GM12878 (cell line): ENCODE data around the gene ZNF768. TPM values are rescaled to one million over a fixed set of nuclear protein-coding genes. Genes with fewer than 3 reads are reported as not detected.

Source experiments
- ATAC-seq: fragments of 200-7000 bp; cut with Tn5 transposase; 3 replicates; pipeline ENCODE4 v1.9.1; 2020; ENCODE audit warnings: mild to moderate bottlenecking, moderate library complexity
- BruUV-seq: library from RNA; stranded (reverse); fragments of 400-500 nt; replicated peaks from 2 replicates; lab custom pipeline; 2021; lab: Mats Ljungman, UMichigan
- CTCF ChIA-PET: fragments of 300-600 bp; sonication (Branson Sonifier 250); formaldehyde crosslinking; extraction: SDS; loops from one replicate; lab custom pipeline; 2021; ENCODE audit warnings: inconsistent platforms; lab: Yijun Ruan, JAX
- POLR2A ChIA-PET: fragments of 350-600 bp; formaldehyde crosslinking; extraction: SDS; loops from one replicate; lab custom pipeline; 2021; ENCODE audit warnings: inconsistent platforms; lab: Charles Lee
- RAD21 ChIA-PET: fragments of 300-600 bp; sonication (Branson Sonifier 250); formaldehyde crosslinking; loops from one replicate; lab custom pipeline; 2023; ENCODE audit warnings: antibody characterized with exemption; ENCODE audit not compliant: unreplicated experiment; lab: Charles Lee
- SMC1A ChIA-PET: fragments of 300-600 bp; sonication (Branson Sonifier 250); formaldehyde crosslinking; loops from one replicate; lab custom pipeline; 2023; ENCODE audit not compliant: unreplicated experiment, uncharacterized antibody; lab: Charles Lee
- DNase-seq: peaks from one replicate; pipeline ENCODE4 v3.0.0-alpha.2; 2011; ENCODE audit warnings: low read depth, low spot score
- FAIRE-seq: peaks from 3 replicates; lab custom pipeline; 2011; peaks lifted over from hg19 to GRCh38; lab: Jason Lieb, UNC
- H2AFZ ChIP-seq: 2 replicates; pipeline ENCODE4 v1.6.0; 2011; ENCODE audit warnings: low read depth, low read length, control low read depth; ENCODE audit not compliant: control insufficient read depth
- H3K27ac ChIP-seq: 2 replicates; pipeline ENCODE4 v1.5.1; 2011; ENCODE audit warnings: control low read depth; ENCODE audit not compliant: control insufficient read depth, insufficient read depth
- H3K27me3 ChIP-seq, 2 experiments: replicated peaks in 1 of 2; 2 replicates each; pipeline versions ENCODE4 v1.6.0 to v1.6.1; 2011; ENCODE audit warnings: low read length in 1 of 2; ENCODE audit not compliant: control insufficient read depth in 2 of 2, insufficient read depth in 2 of 2
- H3K36me3 ChIP-seq, 2 experiments: 2 replicates each; pipeline ENCODE4 v1.5.1; 2011; ENCODE audit warnings: low read length in 1 of 2; ENCODE audit not compliant: control insufficient read depth in 2 of 2, insufficient read depth in 2 of 2
- H3K4me1 ChIP-seq: 2 replicates; pipeline ENCODE4 v1.6.1; 2011; ENCODE audit warnings: mild to moderate bottlenecking, low read length, moderate library complexity, mixed read lengths; ENCODE audit not compliant: control insufficient read depth, insufficient read depth
- H3K4me2 ChIP-seq: 2 replicates; pipeline ENCODE4 v1.6.0; 2011; ENCODE audit warnings: control low read depth; ENCODE audit not compliant: control insufficient read depth, insufficient read depth
- H3K4me3 ChIP-seq: fragments of 200-600 bp; sonication (generic); 2 replicates; pipeline ENCODE4 v1.5.1; 2016
- H3K79me2 ChIP-seq: 2 replicates; pipeline ENCODE4 v1.6.0; 2011; ENCODE audit warnings: low read length; ENCODE audit not compliant: control insufficient read depth, insufficient read depth
- H3K9ac ChIP-seq: 2 replicates; pipeline ENCODE4 v1.8.0; 2011; ENCODE audit warnings: low read length, control low read depth, mixed read lengths; ENCODE audit not compliant: control insufficient read depth, insufficient read depth
- H3K9me3 ChIP-seq: replicated peaks from 3 replicates; pipeline ENCODE4 v1.5.1; 2011; ENCODE audit warnings: mild to moderate bottlenecking, low read length; ENCODE audit not compliant: control insufficient read depth, insufficient read depth
- H4K20me1 ChIP-seq: 2 replicates; pipeline ENCODE4 v1.6.0; 2011; ENCODE audit not compliant: control insufficient read depth, insufficient read depth
- CREM ChIP-seq: IDR thresholded peaks from 2 replicates; pipeline ENCODE4 v1.6.1; 2014; ENCODE audit warnings: antibody characterized with exemption, low read depth
- ELK1 ChIP-seq: IDR thresholded peaks from 2 replicates; pipeline ENCODE4 v1.6.1; 2012; ENCODE audit warnings: low read depth, low read length, improper control_type of control experiment
- FOS ChIP-seq: IDR thresholded peaks from 3 replicates; pipeline ENCODE4 v1.6.1; 2011; ENCODE audit warnings: borderline replicate concordance; ENCODE audit not compliant: insufficient read length; ENCODE audit errors: extremely low read depth
- NBN ChIP-seq: fragments of 450-650 bp; IDR thresholded peaks from 2 replicates; pipeline ENCODE4 v1.6.1; 2016
- SRF ChIP-seq, 2 experiments: IDR thresholded peaks; 2 replicates each; pipeline ENCODE4 v1.6.1; 2011; ENCODE audit warnings: low read depth in 2 of 2, low read length in 2 of 2, mild to moderate bottlenecking in 1 of 2, moderate library complexity in 1 of 2
- ZNF592 ChIP-seq: fragments of 450-650 bp; IDR thresholded peaks from 2 replicates; pipeline ENCODE4 v1.6.1; 2017; ENCODE audit warnings: mild to moderate bottlenecking, moderate library complexity
- WGBS: methylation state at CpG from one replicate; pipeline ENCODE4 v1.1.6; 2016; ENCODE audit warnings: low lambda C conversion rate; ENCODE audit not compliant: insufficient replicate concordance, insufficient coverage; ENCODE audit errors: missing lambda C conversion rate; 5-methylcytosine and 5-hydroxymethylcytosine counted together
- in situ Hi-C: fragments of 300-500 bp; cut with MboI; formaldehyde crosslinking; loops from 9 replicates; pipeline ENCODE4 v1.14.3; 2018; ENCODE audit warnings: mixed read lengths
- intact Hi-C: fragments of 100-400 bp; cut with micrococcal nuclease; formaldehyde crosslinking; loops from one replicate; pipeline ENCODE4 v1.14.2; 2022; ENCODE audit not compliant: unreplicated experiment
- polyA plus RNA-seq, 11 experiments: library from polyadenylated mRNA; depleted of rRNA in 4 of 11; unstranded in 6 of 11; stranded (reverse) in 5 of 11; fragments of >200 nt; fragmentation: Nextera tagmentation in 4 of 11; fragmentation: Illumina TruSeq in 1 of 11; extraction: Ambion mirVana in 4 of 11; extraction: Trizol in 1 of 11; gene quantifications; 1 replicate in 1 of 11; 2 replicates in 10 of 11; pipeline versions ENCODE4 v1.2.1 to v1.2.3, GENCODE V29; 2011 to 2016; ENCODE audit warnings: inconsistent platforms in 2 of 11, missing spikeins in 2 of 11, low read depth in 1 of 11
- total RNA-seq, 4 experiments: library from RNA; depleted of rRNA in 3 of 4; stranded (reverse); fragments of >200 nt in 3 of 4; fragmentation: Illumina TruSeq in 1 of 4; extraction: Trizol in 1 of 4; gene quantifications; 2 replicates each; pipeline versions ENCODE4 v1.2.1 to v1.2.3, GENCODE V29; 2013 to 2021

Gene ZNF768
- total and polyA plus RNA-seq, 10 of the 15 experiments (the other 5 are each of a cell fraction or from before 2014, with no cell fraction given): 0.05 to 23.1 (median 9.1) TPM

DNA sequence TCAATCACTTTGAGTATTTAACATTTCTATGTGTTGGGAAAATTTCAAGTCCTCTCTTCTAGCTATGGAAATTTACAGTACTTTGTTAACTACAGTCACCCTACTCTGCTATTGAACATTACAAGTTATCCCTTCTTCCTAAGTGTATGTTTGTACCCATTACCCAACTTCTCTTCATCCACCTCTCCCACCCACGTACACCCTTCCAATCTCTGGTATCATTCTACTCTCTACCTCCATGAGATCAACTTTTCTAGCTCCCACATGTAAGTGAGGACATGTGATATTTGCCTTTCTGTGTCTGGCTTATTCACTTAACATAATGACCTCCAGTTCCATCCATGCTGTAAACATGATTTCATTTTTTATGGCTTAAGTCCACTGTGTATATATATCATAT is 48.3 kb upstream of the ZNF768 start:
- RAD21 ChIA-PET: interaction anchor here (1.2 kb wide), 1 partner anchor 17 kb away, joined by 3 read pairs; no protein-coding TSS in a partner anchor
- Histone ChIP-seq H3K4me2 (no peak overlapping the region), H2AFZ (no peak overlapping the region), H3K79me2 (peaks cover 11% of the 10 kb centered on the region), H3K4me1 (peaks cover 5% of the 10 kb centered on the region; the same call in 1 of the 2 replicates), H3K27me3 (no peaks in the 10 kb centered on the region), H4K20me1 (no peaks in the 10 kb centered on the region), H3K4me3 (no peak overlapping the region), H3K9me3 (no peaks in the 10 kb centered on the region), H3K36me3 (peaks cover 0 to 7% of the 10 kb centered on the region in 2 experiments; a peak in 1 of 4 replicates), H3K27ac (no peak overlapping the region), H3K9ac (no peak overlapping the region)
- POLR2A ChIA-PET: interaction anchor here (1.3 to 1.5 kb wide), 2 partner anchors 11 to 17 kb away, joined by 3 to 4 read pairs; partner anchors contain the start of gene ZNF785
- ATAC-seq: no peak
- no peak for TF ChIP-seq FOS
- TF ChIP-seq ELK1: no peak
- no peak for TF ChIP-seq SRF (IDR thresholded peaks at IDR 0.05; ENCODE audit: low read depth in 2 of 2, low read length in 2 of 2)
- TF ChIP-seq CREM: no peak
- no peak for TF ChIP-seq NBN
- no peak for TF ChIP-seq ZNF592
- BruUV-seq: no TSS peak
- no peak for FAIRE-seq
- intact Hi-C loops: loop anchor here (10.0 kb wide), 1 partner anchor 80 kb away; the partner anchor contains the start of genes FBRS and PRR14
- SMC1A ChIA-PET: interaction anchor here (0.9 to 1.2 kb wide), 2 partner anchors 11 to 24 kb away, joined by 3 to 4 read pairs; no protein-coding TSS in a partner anchor
- CTCF ChIA-PET: interaction anchor here (1.0 to 1.2 kb wide), 3 partner anchors 24 to 118 kb away, joined by 3 to 4 read pairs (median 3); no protein-coding TSS in a partner anchor
- DNase-seq: no peak
- WGBS: 100% methylated on average over 1 of the region's 1 CpG
- in situ Hi-C loops: no loop called here
